HG02970 (cell line): ENCODE data around the gene NEK11.

Experiments used
- ATAC-seq: cut with Tn5 transposase; IDR thresholded peaks from one replicate; pipeline ENCODE4 v1.9.1; 2021; ENCODE audit warnings: mild to moderate bottlenecking, moderate library complexity, moderate number of reproducible peaks; ENCODE audit not compliant: unreplicated experiment, low FRiP score

The NEK11 gene

DNA sequence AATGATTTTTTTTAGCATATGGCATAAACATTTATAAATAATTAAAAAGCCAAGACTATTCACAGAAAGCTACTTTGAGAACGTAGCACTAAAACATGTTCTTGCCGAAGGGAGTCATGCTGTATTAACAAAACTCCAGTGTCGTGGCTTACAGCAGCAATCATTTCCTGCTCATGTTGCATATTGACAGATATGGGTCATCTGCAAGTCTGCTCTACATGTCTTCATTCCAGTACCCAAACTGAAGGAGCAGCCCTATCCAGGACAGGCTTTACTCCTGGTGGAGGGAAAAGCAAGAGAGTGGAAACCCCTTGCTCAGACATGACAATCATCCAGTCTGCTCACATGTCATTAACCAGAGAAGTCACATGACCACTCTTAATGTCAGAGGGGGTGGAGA is 87.6 kb downstream of the NEK11 start:
- ATAC-seq, result no peak

GRCh38 chr3:131125684-131126083 is 99.0 kb downstream of the NEK11 start:
- no peak for ATAC-seq

DNA sequence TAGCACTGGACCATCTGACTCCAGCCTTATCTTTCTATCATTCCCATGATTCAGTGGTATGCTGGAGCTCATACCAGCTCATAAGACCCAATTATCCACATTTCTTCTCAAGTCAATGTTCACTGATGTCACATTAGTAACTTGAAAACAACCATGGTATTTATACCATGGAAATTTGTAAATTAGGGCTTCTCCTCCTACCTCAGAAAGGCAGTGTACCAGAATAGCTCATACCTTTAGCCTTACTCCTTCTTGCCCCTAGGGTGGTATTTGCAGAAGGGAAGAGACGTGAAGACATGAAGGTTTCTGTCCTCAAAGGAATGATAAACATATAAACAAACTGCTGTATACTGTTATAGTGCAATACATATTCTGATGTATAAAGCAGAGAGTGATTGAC is 114.2 kb downstream of the NEK11 start:
- no peak for ATAC-seq

DNA sequence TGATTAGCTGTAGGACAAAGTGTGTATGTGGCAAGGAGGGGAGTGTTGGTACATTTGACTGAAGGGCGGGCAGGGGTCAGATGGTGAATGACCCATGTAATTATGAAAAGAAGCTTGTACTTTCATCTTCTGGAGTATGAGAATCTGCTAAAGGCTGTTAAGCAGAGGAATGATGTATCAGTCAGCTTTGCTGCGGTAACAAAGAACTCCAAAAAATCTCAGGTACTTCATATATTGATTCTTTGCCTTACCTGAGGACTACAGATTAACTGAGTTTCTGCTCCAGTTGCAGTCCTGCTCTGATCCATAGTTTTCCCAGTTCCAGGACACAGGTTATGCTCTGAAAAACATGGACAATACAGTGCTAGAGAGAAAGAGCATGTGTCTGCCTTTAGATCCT is 115.1 kb downstream of the NEK11 start:
- ATAC-seq, result no peak

DNA sequence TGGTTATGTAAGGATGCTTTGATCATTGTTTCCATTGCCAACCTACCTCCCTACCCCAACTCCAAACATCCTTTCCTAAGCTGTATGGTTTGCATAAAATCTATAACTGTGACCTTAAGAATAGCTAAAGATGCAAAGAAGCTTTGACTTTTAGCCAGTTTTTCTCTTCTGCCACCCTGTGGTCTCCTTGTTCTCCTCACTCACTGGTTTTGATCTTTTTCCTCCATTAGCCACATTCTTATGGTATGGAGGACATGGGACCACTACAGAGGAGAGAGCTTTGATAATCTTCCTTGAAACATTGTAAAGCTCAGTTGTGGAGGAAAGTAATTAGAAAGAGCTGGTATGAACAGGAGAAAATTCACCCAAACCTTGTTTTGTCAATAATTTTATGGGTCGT is 115.9 kb downstream of the NEK11 start:
- no peak for ATAC-seq

- no peak for ATAC-seq
Measured at GRCh38 chr3:131143802-131144201, 117.1 kb downstream of the NEK11 start.

DNA sequence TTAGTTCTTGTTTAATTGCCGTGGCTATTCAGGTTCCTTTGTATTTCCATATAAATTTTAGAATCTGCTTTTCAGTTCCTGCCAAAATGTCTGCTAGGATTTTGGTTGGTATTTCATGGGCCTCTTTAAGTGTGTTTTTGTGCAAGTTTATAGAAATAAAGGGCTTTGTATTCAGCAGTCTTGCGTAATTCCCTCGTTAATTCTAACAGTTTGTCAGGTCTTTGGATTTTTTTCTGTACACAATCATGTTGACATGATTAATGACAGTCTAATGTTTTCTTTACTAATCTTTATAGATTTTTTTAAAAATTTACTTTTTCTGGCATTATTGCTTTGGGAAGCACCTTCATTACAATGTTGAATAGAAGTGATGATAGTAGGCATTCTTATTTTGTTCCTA is 120.9 kb downstream of the NEK11 start:
- no peak for ATAC-seq

DNA sequence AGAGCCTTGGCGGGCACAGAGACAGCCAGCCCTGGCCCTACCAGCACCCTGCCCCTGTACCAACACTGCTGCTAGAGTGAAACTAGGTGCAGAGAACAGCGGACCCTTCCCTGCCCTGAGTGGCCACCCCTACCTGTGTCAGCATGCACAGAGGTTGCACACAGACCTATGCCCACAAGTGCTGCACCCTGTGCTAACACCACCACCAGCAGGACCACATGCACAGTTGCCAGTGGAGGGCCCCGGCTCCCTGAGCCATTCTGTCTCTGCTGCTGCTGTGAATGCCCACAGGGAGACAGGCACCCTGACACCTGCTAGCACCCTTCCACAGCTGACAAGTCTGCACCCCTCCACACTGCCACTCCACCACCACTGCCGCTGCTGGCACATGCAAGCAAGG is 131.8 kb downstream of the NEK11 start:
- ATAC-seq, result no peak

DNA sequence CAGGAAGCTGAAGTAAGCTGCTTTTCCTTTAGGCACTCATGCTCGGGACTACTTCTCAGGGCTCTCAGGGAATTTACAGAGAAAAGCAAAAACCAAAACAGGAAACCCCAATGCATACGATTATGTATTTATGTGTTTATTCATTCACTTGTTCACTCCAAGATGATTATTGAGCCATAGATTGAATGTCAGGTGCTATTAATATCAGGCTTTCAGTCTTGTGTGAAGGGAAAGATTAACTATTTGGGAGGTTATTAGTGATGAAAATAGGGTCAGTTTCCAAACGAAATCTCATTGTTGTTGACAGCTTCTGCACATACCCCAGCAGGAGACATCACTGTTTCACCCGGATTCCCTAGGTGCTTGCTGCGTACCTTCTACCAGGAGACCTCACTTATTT is 135.8 kb downstream of the NEK11 start:
- no peak for ATAC-seq

DNA sequence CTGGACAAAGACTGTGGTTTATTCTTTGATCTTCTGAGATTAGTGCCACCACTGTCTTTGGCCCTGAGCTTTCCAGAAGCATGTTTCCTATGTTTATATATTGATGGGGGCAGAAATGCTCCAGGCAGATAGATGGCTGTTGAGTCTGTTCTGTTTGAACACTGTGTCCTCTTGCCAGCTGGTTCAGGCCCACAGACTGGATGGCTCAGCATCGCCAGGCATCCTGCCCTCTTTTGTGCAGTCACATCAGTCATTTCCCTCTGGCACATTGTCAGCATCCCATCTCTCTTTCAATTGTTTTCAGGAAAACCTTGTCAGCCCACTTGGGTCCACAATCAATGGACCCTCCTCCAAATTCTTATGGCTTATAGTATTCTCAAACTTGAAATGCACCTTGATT is 141.2 kb downstream of the NEK11 start:
- no peak for ATAC-seq

GRCh38 chr3:131169331-131169730 is 142.7 kb downstream of the NEK11 start:
- no peak for ATAC-seq

- no peak for ATAC-seq
Measured at GRCh38 chr3:131172502-131173200, 146.0 kb downstream of the NEK11 start.

GRCh38 chr3:131174752-131175151 is 148.1 kb downstream of the NEK11 start:
- peak; percentile 64 for ATAC-seq

DNA sequence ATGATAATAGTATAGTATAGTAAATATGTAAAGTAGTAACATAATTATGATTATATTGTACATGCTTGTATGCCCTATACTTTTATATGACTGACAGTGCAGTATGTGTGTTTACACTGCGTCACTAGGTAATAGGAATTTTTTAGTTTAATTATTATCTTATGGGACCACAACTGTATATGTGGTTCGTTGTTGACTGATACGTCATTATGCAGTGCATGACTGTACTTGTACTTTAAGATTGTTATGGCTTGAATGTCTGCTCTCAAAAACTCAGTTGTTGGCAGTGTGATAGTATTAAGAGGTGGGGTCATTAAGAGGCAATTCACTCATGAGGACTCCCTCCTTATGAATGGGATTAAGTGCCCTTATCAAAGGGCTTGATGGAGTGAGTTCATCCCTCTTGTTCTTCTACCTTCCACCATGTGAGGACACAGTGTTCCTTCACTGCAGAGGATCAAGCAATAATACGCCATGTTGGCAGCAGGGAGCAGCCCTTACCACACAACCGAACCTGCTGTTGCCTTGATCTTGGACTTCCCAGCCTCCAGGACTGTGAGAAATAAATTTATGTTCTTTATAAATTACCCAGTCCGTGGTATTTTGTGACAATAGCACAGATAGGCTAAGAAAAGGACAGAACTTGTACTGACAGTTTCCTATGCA is 152.2 kb downstream of the NEK11 start:
- ATAC-seq, result no peak

DNA sequence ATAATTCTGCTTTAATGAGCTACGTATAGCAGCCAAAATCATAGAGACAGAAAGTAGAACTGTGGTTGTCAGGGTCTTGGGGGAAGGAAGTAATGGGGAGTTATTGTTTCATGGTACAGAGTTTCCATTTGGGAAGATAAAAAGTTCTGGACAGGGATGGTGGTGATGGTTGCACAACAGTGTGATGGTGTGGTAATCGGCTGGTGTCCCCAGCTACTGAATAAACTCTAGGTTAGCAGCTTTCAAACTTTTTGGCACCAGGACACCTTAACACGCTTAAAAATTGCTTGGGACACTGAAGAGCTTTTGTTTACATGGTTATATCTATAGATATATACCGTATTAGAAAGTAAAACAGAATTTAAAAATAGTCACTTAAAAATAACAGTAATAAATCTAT is 166.0 kb downstream of the NEK11 start:
- ATAC-seq, result no peak

DNA sequence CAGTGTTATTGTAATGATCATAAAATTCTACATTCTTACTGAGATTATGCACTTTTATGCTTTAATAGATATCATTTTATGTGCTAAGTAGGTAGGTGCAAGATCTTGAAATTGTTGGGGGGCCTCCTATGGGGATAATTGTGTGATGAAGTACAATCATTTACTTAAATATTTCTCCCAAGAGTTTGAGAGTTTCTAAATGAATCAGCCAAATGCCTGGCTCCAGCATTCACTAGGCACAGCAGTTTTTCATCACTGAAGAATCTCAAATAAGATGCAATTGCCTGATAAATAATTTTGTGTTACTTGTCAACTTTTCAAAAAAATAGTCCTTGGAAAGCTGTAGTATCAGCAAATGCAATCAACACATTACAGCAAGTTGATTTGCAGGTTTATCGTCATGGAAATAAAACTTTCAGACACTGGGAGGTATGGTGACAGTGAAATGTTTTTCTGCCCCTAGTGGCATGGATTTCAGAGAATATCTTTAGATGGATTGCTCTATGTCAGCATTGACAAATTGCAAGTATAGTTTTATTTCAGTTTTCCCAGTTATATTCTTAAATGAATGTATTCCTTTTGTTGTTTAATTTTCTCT is 167.1 kb downstream of the NEK11 start:
- ATAC-seq, result no peak

DNA sequence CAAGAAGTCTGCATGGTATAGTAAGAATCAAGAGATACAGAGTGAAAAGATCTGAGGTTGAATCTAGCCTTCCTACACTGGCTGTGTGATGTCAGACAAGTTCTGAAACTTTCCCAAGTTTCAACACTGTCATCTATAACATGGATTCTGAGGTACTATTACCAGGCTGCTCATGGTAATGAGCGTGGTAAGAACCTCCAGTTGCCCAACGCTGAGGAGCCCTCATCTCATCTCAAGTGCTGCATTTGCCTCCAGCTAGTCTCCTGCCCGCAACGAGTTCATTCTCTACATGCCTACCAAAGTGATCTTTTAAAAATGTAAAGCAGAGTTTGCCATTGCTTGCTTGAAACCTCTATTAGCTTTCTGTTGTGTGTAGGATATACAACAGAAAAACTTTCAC is 168.1 kb downstream of the NEK11 start:
- no peak for ATAC-seq

DNA sequence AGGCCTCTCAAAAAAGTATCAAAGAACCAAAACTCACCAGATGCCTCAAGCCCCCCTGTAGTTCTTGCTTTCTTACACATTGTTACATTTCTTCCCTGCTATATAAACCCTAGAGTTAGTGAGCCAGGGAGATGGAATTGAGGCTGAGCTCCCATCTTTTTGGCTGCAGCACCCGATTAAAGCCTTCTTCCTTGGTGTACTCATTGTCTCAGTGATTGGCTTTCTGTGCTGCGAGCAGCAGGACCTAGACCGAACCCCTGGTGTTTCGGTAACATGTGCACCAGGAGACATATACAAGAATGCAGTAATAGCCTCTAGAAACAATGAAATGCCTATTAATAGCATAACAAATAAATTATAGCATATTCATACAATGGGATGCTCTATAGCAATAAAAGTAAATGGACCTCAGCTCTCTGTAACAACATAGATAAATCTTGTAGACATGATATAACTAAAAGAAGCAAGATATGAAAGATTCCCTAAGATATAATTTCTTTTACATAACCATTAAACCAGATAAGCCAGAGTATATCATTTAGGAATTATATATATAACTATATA is 174.0 kb downstream of the NEK11 start:
- no peak for ATAC-seq

DNA sequence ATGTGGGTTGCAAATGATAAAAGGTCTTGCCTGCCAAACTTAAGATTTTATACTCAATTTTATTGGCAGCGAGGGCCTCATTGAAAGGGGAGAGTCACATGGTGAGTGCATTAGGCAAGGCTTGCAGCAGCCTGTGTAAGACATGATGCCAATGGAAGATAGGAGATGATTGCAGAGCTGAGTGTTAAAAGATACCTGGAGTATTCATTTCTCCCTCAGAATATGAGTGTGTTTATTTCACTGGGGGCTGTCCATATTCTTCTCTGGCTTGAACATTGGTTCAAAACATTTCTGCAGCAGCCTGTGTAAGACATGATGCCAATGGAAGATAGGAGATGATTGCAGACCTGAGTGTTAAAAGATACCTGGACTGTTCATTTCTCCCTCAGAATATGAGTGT is 189.7 kb downstream of the NEK11 start:
- ATAC-seq, result no peak

DNA sequence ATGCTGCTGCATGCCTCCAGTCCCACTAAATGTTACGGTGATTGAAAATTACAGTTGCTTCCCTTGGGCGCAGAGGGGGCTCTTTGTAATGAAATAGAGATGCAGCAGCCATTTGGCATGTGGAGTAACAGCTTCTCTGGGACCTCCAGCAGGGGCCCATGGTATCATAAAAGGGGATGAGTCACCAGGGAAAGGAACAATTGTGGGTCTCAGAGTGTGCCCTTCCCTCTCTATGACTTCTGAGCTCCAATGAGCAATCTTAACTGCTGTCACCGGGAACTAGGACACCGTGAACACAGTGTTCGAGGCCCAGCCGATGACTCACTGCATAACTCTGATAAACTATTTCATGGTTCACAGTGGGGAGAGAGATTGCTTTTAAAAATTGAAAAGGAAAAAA is 190.1 kb downstream of the NEK11 start:
- ATAC-seq, result no peak

DNA sequence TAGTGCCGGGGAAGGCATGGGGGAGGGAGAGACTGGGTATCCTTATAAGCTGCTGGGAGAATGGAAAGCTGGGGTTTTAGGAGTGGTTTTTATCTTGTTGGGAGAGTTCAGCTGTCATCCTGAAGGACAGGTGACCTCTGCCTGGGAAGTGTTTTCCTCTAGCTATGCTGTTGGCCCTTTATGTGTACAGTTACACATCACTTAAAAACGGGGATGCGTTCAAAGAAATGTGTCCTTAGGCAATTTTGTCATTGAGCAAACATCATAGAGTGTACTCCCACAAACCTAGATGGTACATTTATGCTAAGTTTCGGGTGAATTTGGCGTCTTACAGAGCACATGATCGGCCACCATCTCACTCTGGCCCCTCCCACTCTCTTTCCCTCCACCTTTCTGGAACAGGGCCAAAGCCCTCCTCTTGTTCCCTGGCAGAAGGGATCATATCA is 190.6 kb downstream of the NEK11 start:
- ATAC-seq, result no peak

- ATAC-seq, result no peak
Measured at GRCh38 chr3:131218196-131218595, 191.5 kb downstream of the NEK11 start.
